GM12878 (cell line): ENCODE results near the gene HUS1. TPM values are rescaled to one million over a fixed set of nuclear protein-coding genes. Genes with fewer than 3 reads are reported as not detected.

Experiments
- ATAC-seq: fragments of 200-7000 bp; cut with Tn5 transposase; 3 replicates; pipeline ENCODE4 v1.9.1; 2020; ENCODE audit warnings: mild to moderate bottlenecking, moderate library complexity
- BruUV-seq: library from RNA; stranded (reverse); fragments of 400-500 nt; replicated peaks from 2 replicates; lab custom pipeline; 2021; lab: Mats Ljungman, UMichigan
- CTCF ChIA-PET: fragments of 300-600 bp; sonication (Branson Sonifier 250); formaldehyde crosslinking; extraction: SDS; loops from one replicate; lab custom pipeline; 2021; ENCODE audit warnings: inconsistent platforms; lab: Yijun Ruan, JAX
- POLR2A ChIA-PET: fragments of 350-600 bp; formaldehyde crosslinking; extraction: SDS; loops from one replicate; lab custom pipeline; 2021; ENCODE audit warnings: inconsistent platforms; lab: Charles Lee
- RAD21 ChIA-PET: fragments of 300-600 bp; sonication (Branson Sonifier 250); formaldehyde crosslinking; loops from one replicate; lab custom pipeline; 2023; ENCODE audit warnings: antibody characterized with exemption; ENCODE audit not compliant: unreplicated experiment; lab: Charles Lee
- SMC1A ChIA-PET: fragments of 300-600 bp; sonication (Branson Sonifier 250); formaldehyde crosslinking; loops from one replicate; lab custom pipeline; 2023; ENCODE audit not compliant: unreplicated experiment, uncharacterized antibody; lab: Charles Lee
- DNase-seq: peaks from one replicate; pipeline ENCODE4 v3.0.0-alpha.2; 2011; ENCODE audit warnings: low read depth, low spot score
- FAIRE-seq: peaks from 3 replicates; lab custom pipeline; 2011; peaks lifted over from hg19 to GRCh38; lab: Jason Lieb, UNC
- H2AFZ ChIP-seq: 2 replicates; pipeline ENCODE4 v1.6.0; 2011; ENCODE audit warnings: low read depth, low read length, control low read depth; ENCODE audit not compliant: control insufficient read depth
- H3K27ac ChIP-seq: 2 replicates; pipeline ENCODE4 v1.5.1; 2011; ENCODE audit warnings: control low read depth; ENCODE audit not compliant: control insufficient read depth, insufficient read depth
- H3K27me3 ChIP-seq, 2 experiments: replicated peaks in 1 of 2; 2 replicates each; pipeline versions ENCODE4 v1.6.0 to v1.6.1; 2011; ENCODE audit warnings: low read length in 1 of 2; ENCODE audit not compliant: control insufficient read depth in 2 of 2, insufficient read depth in 2 of 2
- H3K36me3 ChIP-seq, 2 experiments: 2 replicates each; pipeline ENCODE4 v1.5.1; 2011; ENCODE audit warnings: low read length in 1 of 2; ENCODE audit not compliant: control insufficient read depth in 2 of 2, insufficient read depth in 2 of 2
- H3K4me1 ChIP-seq: 2 replicates; pipeline ENCODE4 v1.6.1; 2011; ENCODE audit warnings: mild to moderate bottlenecking, low read length, moderate library complexity, mixed read lengths; ENCODE audit not compliant: control insufficient read depth, insufficient read depth
- H3K4me2 ChIP-seq: 2 replicates; pipeline ENCODE4 v1.6.0; 2011; ENCODE audit warnings: control low read depth; ENCODE audit not compliant: control insufficient read depth, insufficient read depth
- H3K4me3 ChIP-seq: fragments of 200-600 bp; sonication (generic); 2 replicates; pipeline ENCODE4 v1.5.1; 2016
- H3K79me2 ChIP-seq: 2 replicates; pipeline ENCODE4 v1.6.0; 2011; ENCODE audit warnings: low read length; ENCODE audit not compliant: control insufficient read depth, insufficient read depth
- H3K9ac ChIP-seq: 2 replicates; pipeline ENCODE4 v1.8.0; 2011; ENCODE audit warnings: low read length, control low read depth, mixed read lengths; ENCODE audit not compliant: control insufficient read depth, insufficient read depth
- H3K9me3 ChIP-seq: replicated peaks from 3 replicates; pipeline ENCODE4 v1.5.1; 2011; ENCODE audit warnings: mild to moderate bottlenecking, low read length; ENCODE audit not compliant: control insufficient read depth, insufficient read depth
- H4K20me1 ChIP-seq: 2 replicates; pipeline ENCODE4 v1.6.0; 2011; ENCODE audit not compliant: control insufficient read depth, insufficient read depth
- BCL3 ChIP-seq: IDR thresholded peaks from 2 replicates; pipeline ENCODE4 v1.6.1; 2011; ENCODE audit warnings: borderline replicate concordance, low read depth, mild to moderate bottlenecking, moderate library complexity, low read length; ENCODE audit not compliant: insufficient read depth, poor library complexity, severe bottlenecking
- CREB1 ChIP-seq: IDR thresholded peaks from 2 replicates; pipeline ENCODE4 v1.6.1; 2012; ENCODE audit warnings: low read depth, mild to moderate bottlenecking, inconsistent platforms
- FOXM1 ChIP-seq: IDR thresholded peaks from 2 replicates; pipeline ENCODE4 v1.6.1; 2012; ENCODE audit warnings: low read depth, mild to moderate bottlenecking, inconsistent platforms, low read length, moderate library complexity
- JUNB ChIP-seq: IDR thresholded peaks from 2 replicates; pipeline ENCODE4 v1.6.1; 2016; ENCODE audit warnings: antibody characterized with exemption, mild to moderate bottlenecking
- KDM1A ChIP-seq: fragments of 200-600 bp; sonication (generic); IDR thresholded peaks from 2 replicates; pipeline ENCODE4 v1.6.1; 2016; ENCODE audit warnings: borderline replicate concordance
- RELB ChIP-seq: fragments of 450-650 bp; IDR thresholded peaks from 2 replicates; pipeline ENCODE4 v1.6.1; 2017; ENCODE audit warnings: low read depth, mild to moderate bottlenecking, moderate library complexity
- WGBS: methylation state at CpG from one replicate; pipeline ENCODE4 v1.1.6; 2016; ENCODE audit warnings: low lambda C conversion rate; ENCODE audit not compliant: insufficient replicate concordance, insufficient coverage; ENCODE audit errors: missing lambda C conversion rate; 5-methylcytosine and 5-hydroxymethylcytosine counted together
- in situ Hi-C: fragments of 300-500 bp; cut with MboI; formaldehyde crosslinking; loops from 9 replicates; pipeline ENCODE4 v1.14.3; 2018; ENCODE audit warnings: mixed read lengths
- intact Hi-C: fragments of 100-400 bp; cut with micrococcal nuclease; formaldehyde crosslinking; loops from one replicate; pipeline ENCODE4 v1.14.2; 2022; ENCODE audit not compliant: unreplicated experiment
- polyA plus RNA-seq, 11 experiments: library from polyadenylated mRNA; depleted of rRNA in 4 of 11; unstranded in 6 of 11; stranded (reverse) in 5 of 11; fragments of >200 nt; fragmentation: Nextera tagmentation in 4 of 11; fragmentation: Illumina TruSeq in 1 of 11; extraction: Ambion mirVana in 4 of 11; extraction: Trizol in 1 of 11; gene quantifications; 1 replicate in 1 of 11; 2 replicates in 10 of 11; pipeline versions ENCODE4 v1.2.1 to v1.2.3, GENCODE V29; 2011 to 2016; ENCODE audit warnings: inconsistent platforms in 2 of 11, missing spikeins in 2 of 11, low read depth in 1 of 11
- total RNA-seq, 4 experiments: library from RNA; depleted of rRNA in 3 of 4; stranded (reverse); fragments of >200 nt in 3 of 4; fragmentation: Illumina TruSeq in 1 of 4; extraction: Trizol in 1 of 4; gene quantifications; 2 replicates each; pipeline versions ENCODE4 v1.2.1 to v1.2.3, GENCODE V29; 2013 to 2021

The HUS1 gene
- total and polyA plus RNA-seq, 10 of the 15 experiments (the other 5 are each of a cell fraction or from before 2014, with no cell fraction given) = 10.4 to 35.5 (median 22.6) TPM

- H3K4me3 ChIP-seq = no peak overlapping the region
- TF ChIP-seq JUNB (0 out of 2 replicates have a peak, but pooled peaks have one; percentile 21), CREB1 (peak; percentile 37; the same call in 1 of the 2 replicates), KDM1A (no peak), RELB (peak; percentile 20; the same call in 1 of the 2 replicates)
- no peak overlapping the region for H2AFZ ChIP-seq
- H3K9me3 ChIP-seq = no peaks in the 10 kb centered on the region
- no peak overlapping the region for H3K27ac ChIP-seq
- no peak overlapping the region for H3K4me2 ChIP-seq
- 2% methylated on average over 2 of the region's 2 CpGs for WGBS
- DNase-seq = no peak
- SMC1A ChIA-PET = interaction anchor here (1.0 kb wide), 1 partner anchor 74 kb away, joined by 3 read pairs; no protein-coding TSS in a partner anchor
- intact Hi-C loops = no loop called here
- CTCF ChIA-PET = no interaction called here
- ATAC-seq = no peak
- no peaks in the 10 kb centered on the region for H3K79me2 ChIP-seq
- H3K36me3 ChIP-seq = no peaks in the 10 kb centered on the region
- H4K20me1 ChIP-seq = no peaks in the 10 kb centered on the region
- BruUV-seq = no TSS peak
- POLR2A ChIA-PET = no interaction called here
- no peak for FAIRE-seq
- H3K27me3 ChIP-seq = peaks cover 0 to 1% of the 10 kb centered on the region in 2 experiments; a peak in 1 of 4 replicates
- H3K9ac ChIP-seq = no peak overlapping the region
- in situ Hi-C loops = no loop called here
- RAD21 ChIA-PET = no interaction called here
- H3K4me1 ChIP-seq = peaks cover 16% of the 10 kb centered on the region
Observed at GRCh38 chr7:48011323-48011722, 31.9 kb upstream of the HUS1 start.

DNA sequence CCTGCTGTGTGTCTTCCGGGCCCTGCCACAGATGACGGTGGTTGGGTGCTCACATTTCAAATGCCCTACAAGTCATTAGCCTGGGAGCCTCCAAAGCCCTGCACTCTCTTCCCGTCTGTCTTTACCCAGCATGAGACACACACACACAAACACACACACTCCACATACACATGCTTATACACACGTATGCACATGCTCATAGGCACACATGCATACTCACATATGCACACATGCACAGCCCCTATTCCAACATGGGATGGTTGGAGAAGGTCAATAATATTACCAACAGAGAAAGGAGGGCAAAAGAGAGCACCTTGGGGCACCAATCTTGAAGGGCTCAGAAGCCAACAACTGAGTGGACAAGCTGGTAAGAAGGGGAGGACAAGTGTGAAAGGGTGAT is 30.5 kb upstream of the HUS1 start:
- RAD21 ChIA-PET = no interaction called here
- H3K4me1 ChIP-seq = peaks cover 19% of the 10 kb centered on the region
- H3K9ac ChIP-seq = no peak overlapping the region
- no TSS peak for BruUV-seq
- H3K9me3 ChIP-seq = no peaks in the 10 kb centered on the region
- peaks cover 0 to 1% of the 10 kb centered on the region in 2 experiments; a peak in 1 of 4 replicates for H3K27me3 ChIP-seq
- no peak for TF ChIP-seq FOXM1
- TF ChIP-seq BCL3 = peak; percentile 55
- SMC1A ChIA-PET = no interaction called here
- no peak overlapping the region for H3K27ac ChIP-seq
- no peaks in the 10 kb centered on the region for H3K36me3 ChIP-seq
- H4K20me1 ChIP-seq = no peaks in the 10 kb centered on the region
- H3K4me3 ChIP-seq = no peak overlapping the region
- POLR2A ChIA-PET = no interaction called here
- in situ Hi-C loops = no loop called here
- CTCF ChIA-PET = no interaction called here
- intact Hi-C loops = no loop called here
- FAIRE-seq (no peak), ATAC-seq (no peak), DNase-seq (no peak)
- H3K79me2 ChIP-seq = no peaks in the 10 kb centered on the region
- H3K4me2 ChIP-seq = no peak overlapping the region
- 53% methylated on average over 4 of the region's 4 CpGs for WGBS
- H2AFZ ChIP-seq = no peak overlapping the region
